HepG2 (cell line): Measurements from ENCODE around the gene TRA2B. TPM values are rescaled to one million over a fixed set of nuclear protein-coding genes. Genes with fewer than 3 reads are reported as not detected.

Experiments used
- ATF4 ChIP-seq, 2 experiments: fragments of 450-650 bp in 1 of 2; sonication (generic) in 1 of 2; formaldehyde crosslinking; IDR thresholded peaks; 2 replicates each; pipeline versions ENCODE4 v1.5.0 to v1.8.0; 2020 to 2022; ENCODE audit warnings: mild to moderate bottlenecking in 1 of 2, missing genetic modification reagents in 1 of 2
- EP300 ChIP-seq, 3 experiments: sonication (generic) in 1 of 3; formaldehyde crosslinking in 1 of 3; IDR thresholded peaks; 2 replicates each; pipeline versions ENCODE4 v1.5.1 to v1.6.1; 2011 to 2020; ENCODE audit warnings: low read depth in 2 of 3, low read length in 2 of 3, borderline replicate concordance in 1 of 3, improper control_type of control experiment in 1 of 3, mild to moderate bottlenecking in 1 of 3, missing genetic modification reagents in 1 of 3, moderate library complexity in 1 of 3
- GLMP ChIP-seq: sonication (generic); formaldehyde crosslinking; IDR thresholded peaks from 2 replicates; pipeline ENCODE4 v1.9.0; 2021; ENCODE audit warnings: missing genetic modification reagents, mild to moderate bottlenecking, borderline replicate concordance
- HMG20A ChIP-seq: IDR thresholded peaks from 2 replicates; pipeline ENCODE4 v1.6.1; 2016; ENCODE audit warnings: borderline replicate concordance
- NRL ChIP-seq: sonication (generic); formaldehyde crosslinking; IDR thresholded peaks from 2 replicates; pipeline ENCODE4 v1.5.0; 2020; ENCODE audit warnings: missing genetic modification reagents, mild to moderate bottlenecking, moderate library complexity, borderline replicate concordance
- REXO4 ChIP-seq: sonication (generic); formaldehyde crosslinking; IDR thresholded peaks from 2 replicates; pipeline ENCODE4 v1.8.0; 2022; ENCODE audit warnings: missing genetic modification reagents, mild to moderate bottlenecking, borderline replicate concordance
- TARDBP ChIP-seq: sonication (generic); formaldehyde crosslinking; IDR thresholded peaks from 2 replicates; pipeline ENCODE4 v1.8.0; 2022; ENCODE audit warnings: mild to moderate bottlenecking, missing genetic modification reagents
- TERF1 ChIP-seq: sonication (generic); formaldehyde crosslinking; IDR thresholded peaks from 2 replicates; pipeline ENCODE4 v1.8.0; 2022; ENCODE audit warnings: mild to moderate bottlenecking, missing genetic modification reagents, moderate library complexity
- ZBTB21 ChIP-seq: sonication (generic); formaldehyde crosslinking; IDR thresholded peaks from 2 replicates; pipeline ENCODE4 v1.4.0; 2020; ENCODE audit warnings: missing genetic modification reagents
- ZFP37 ChIP-seq: sonication (generic); formaldehyde crosslinking; IDR thresholded peaks from 2 replicates; pipeline ENCODE4 v1.4.0; 2020; ENCODE audit warnings: missing genetic modification reagents, borderline replicate concordance
- ZNF124 ChIP-seq: sonication (generic); formaldehyde crosslinking; IDR thresholded peaks from 2 replicates; pipeline ENCODE4 v1.4.0; 2020; ENCODE audit warnings: missing genetic modification reagents
- ZNF17 ChIP-seq: sonication (generic); formaldehyde crosslinking; IDR thresholded peaks from 2 replicates; pipeline ENCODE4 v1.5.0; 2020; ENCODE audit warnings: mild to moderate bottlenecking, missing genetic modification reagents
- ZNF343 ChIP-seq: sonication (generic); formaldehyde crosslinking; IDR thresholded peaks from 2 replicates; pipeline ENCODE4 v1.4.0; 2020; ENCODE audit warnings: mild to moderate bottlenecking, missing genetic modification reagents
- ZNF562 ChIP-seq: sonication (generic); formaldehyde crosslinking; IDR thresholded peaks from 2 replicates; pipeline ENCODE4 v1.8.0; 2022; ENCODE audit warnings: missing genetic modification reagents, borderline replicate concordance
- ZNF577 ChIP-seq: sonication (generic); formaldehyde crosslinking; IDR thresholded peaks from 2 replicates; pipeline ENCODE4 v1.4.0; 2020; ENCODE audit warnings: mild to moderate bottlenecking, low read depth, missing genetic modification reagents, borderline replicate concordance
- polyA plus RNA-seq, 8 experiments: library from polyadenylated mRNA; depleted of rRNA in 3 of 8; stranded (reverse) in 7 of 8; unstranded in 1 of 8; fragments of >200 nt; fragmentation: Illumina TruSeq in 4 of 8; extraction: Trizol in 4 of 8; gene quantifications; 2 replicates each; pipeline versions ENCODE4 v1.2.1 to v1.2.3, GENCODE V29; 2011 to 2016; ENCODE audit warnings: low read depth in 4 of 8, missing spikeins in 1 of 8, mixed read lengths in 1 of 8; ENCODE audit not compliant: insufficient read depth in 1 of 8
- total RNA-seq, 5 experiments: library from RNA; depleted of rRNA; stranded (reverse); fragments of >200 nt; fragmentation: Illumina TruSeq; extraction: Trizol; gene quantifications; 2 replicates each; pipeline ENCODE4 v1.2.3, GENCODE V29; 2016; ENCODE audit warnings: low read depth in 1 of 5
- TF ChIP-seq, protein P1 (sequence below): sonication (generic); formaldehyde crosslinking; IDR thresholded peaks from 2 replicates; pipeline ENCODE4 v1.5.1; 2020; ENCODE audit warnings: missing genetic modification reagents, mild to moderate bottlenecking, borderline replicate concordance
- TF ChIP-seq, protein P2 (sequence below), 2 experiments: sonication (generic) in 1 of 2; formaldehyde crosslinking in 1 of 2; IDR thresholded peaks; 2 replicates each; pipeline versions ENCODE4 v1.6.1 to v1.9.0; 2014 to 2022; ENCODE audit warnings: antibody characterized with exemption in 1 of 2, borderline replicate concordance in 1 of 2, inconsistent platforms in 1 of 2, low read depth in 1 of 2, missing genetic modification reagents in 1 of 2

The TRA2B gene
- total and polyA plus RNA-seq, 2 of the 13 experiments (the other 11 are each of a cell fraction or from before 2014, with no cell fraction given), result 105 to 241 TPM

GRCh38 chr3:185960522-185961288 lies 22.9 kb upstream of the TRA2B start (continued):
- no peak for TF ChIP-seq ZBTB21
- no peak for TF ChIP-seq TARDBP (CRISPR knock-in tag)
- no peak for TF ChIP-seq ATF4 (CRISPR knock-in tag; IDR thresholded peaks at IDR 0.05)
- no peak for TF ChIP-seq NRL (CRISPR knock-in tag)
- no peak for TF ChIP-seq ZNF577 (CRISPR knock-in tag)
- peak in 1 of 2 experiments; percentile 37; a peak in 1 of 4 replicates for TF ChIP-seq EP300 (IDR thresholded peaks at IDR 0.05; ENCODE audit: low read depth in 2 of 2, low read length in 2 of 2)
- no peak for TF ChIP-seq EP300 (CRISPR knock-in tag; IDR thresholded peaks at IDR 0.05; ENCODE audit: borderline replicate concordance)
- TF ChIP-seq, protein P1, sequence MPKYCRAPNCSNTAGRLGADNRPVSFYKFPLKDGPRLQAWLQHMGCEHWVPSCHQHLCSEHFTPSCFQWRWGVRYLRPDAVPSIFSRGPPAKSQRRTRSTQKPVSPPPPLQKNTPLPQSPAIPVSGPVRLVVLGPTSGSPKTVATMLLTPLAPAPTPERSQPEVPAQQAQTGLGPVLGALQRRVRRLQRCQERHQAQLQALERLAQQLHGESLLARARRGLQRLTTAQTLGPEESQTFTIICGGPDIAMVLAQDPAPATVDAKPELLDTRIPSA (CRISPR knock-in tag), result no peak
- TF ChIP-seq ZNF124, result no peak
- no peak for TF ChIP-seq TERF1 (CRISPR knock-in tag)
- TF ChIP-seq ZFP37, result no peak
- TF ChIP-seq, protein P2, sequence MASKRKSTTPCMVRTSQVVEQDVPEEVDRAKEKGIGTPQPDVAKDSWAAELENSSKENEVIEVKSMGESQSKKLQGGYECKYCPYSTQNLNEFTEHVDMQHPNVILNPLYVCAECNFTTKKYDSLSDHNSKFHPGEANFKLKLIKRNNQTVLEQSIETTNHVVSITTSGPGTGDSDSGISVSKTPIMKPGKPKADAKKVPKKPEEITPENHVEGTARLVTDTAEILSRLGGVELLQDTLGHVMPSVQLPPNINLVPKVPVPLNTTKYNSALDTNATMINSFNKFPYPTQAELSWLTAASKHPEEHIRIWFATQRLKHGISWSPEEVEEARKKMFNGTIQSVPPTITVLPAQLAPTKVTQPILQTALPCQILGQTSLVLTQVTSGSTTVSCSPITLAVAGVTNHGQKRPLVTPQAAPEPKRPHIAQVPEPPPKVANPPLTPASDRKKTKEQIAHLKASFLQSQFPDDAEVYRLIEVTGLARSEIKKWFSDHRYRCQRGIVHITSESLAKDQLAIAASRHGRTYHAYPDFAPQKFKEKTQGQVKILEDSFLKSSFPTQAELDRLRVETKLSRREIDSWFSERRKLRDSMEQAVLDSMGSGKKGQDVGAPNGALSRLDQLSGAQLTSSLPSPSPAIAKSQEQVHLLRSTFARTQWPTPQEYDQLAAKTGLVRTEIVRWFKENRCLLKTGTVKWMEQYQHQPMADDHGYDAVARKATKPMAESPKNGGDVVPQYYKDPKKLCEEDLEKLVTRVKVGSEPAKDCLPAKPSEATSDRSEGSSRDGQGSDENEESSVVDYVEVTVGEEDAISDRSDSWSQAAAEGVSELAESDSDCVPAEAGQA (IDR thresholded peaks at IDR 0.05; ENCODE audit: low read depth), result 0 out of 2 replicates have a peak, but pooled peaks have one; percentile 20
- TF ChIP-seq, protein P2 (CRISPR knock-in tag; IDR thresholded peaks at IDR 0.05; ENCODE audit: borderline replicate concordance), result no peak
- no peak for TF ChIP-seq GLMP (CRISPR knock-in tag)
- TF ChIP-seq ZNF17 (CRISPR knock-in tag), result no peak
- no peak for TF ChIP-seq ZNF562 (CRISPR knock-in tag)
- 0 out of 2 replicates have a peak, but pooled peaks have one; percentile 42 for TF ChIP-seq ZNF343 (CRISPR knock-in tag)
- TF ChIP-seq REXO4 (CRISPR knock-in tag), result no peak
- no peak for TF ChIP-seq HMG20A (CRISPR knock-in tag)
